ENCODE results near the gene PRPSAP1.
"Not testable (repeated sequence)": the region's sequence is repeated elsewhere in the genome, so short reads cannot be mapped to it uniquely, and the experiment has no call there.

The PRPSAP1 gene

GRCh38 chr17:76359375-76359774 lies 5.7 kb upstream of the PRPSAP1 start:
- DNase-seq = no peak

GRCh38 chr17:76357597-76358158 lies 4.0 kb upstream of the PRPSAP1 start:
- DNase-seq = no peak

- no peak for DNase-seq
These were observed 3.2 kb upstream of the PRPSAP1 start for GRCh38 chr17:76356803-76357456.

- DNase-seq = peak; percentile 8
These were observed 1.1 kb upstream of the PRPSAP1 start for GRCh38 chr17:76354747-76355310.

GRCh38 chr17:76354317-76354729 lies 607 bp upstream of the PRPSAP1 start:
- no peak for DNase-seq

GRCh38 chr17:76353004-76353598 lies 615 bp downstream of the PRPSAP1 start:
- DNase-seq = no peak

- no peak for DNase-seq
These were observed 2.1 kb downstream of the PRPSAP1 start for GRCh38 chr17:76351526-76352071.

- DNase-seq = no peak
These were observed 3.3 kb downstream of the PRPSAP1 start for GRCh38 chr17:76350463-76350862.

GRCh38 chr17:76346936-76347335 lies 6.8 kb downstream of the PRPSAP1 start:
- not testable (repeated sequence) for DNase-seq

- DNase-seq = no peak
These were observed 8.2 kb downstream of the PRPSAP1 start for GRCh38 chr17:76345377-76345974.

- no peak for DNase-seq
These were observed 10.6 kb downstream of the PRPSAP1 start for GRCh38 chr17:76343106-76343505.

GRCh38 chr17:76341301-76341700 lies 12.4 kb downstream of the PRPSAP1 start:
- DNase-seq = no peak

- no peak for DNase-seq
These were observed 16.3 kb downstream of the PRPSAP1 start for GRCh38 chr17:76337413-76337777.

GRCh38 chr17:76336756-76337412 lies 16.8 kb downstream of the PRPSAP1 start:
- no peak for DNase-seq

GRCh38 chr17:76335716-76336381 lies 17.9 kb downstream of the PRPSAP1 start:
- no peak for DNase-seq

- DNase-seq = no peak
These were observed 19.8 kb downstream of the PRPSAP1 start for GRCh38 chr17:76333673-76334505.

- DNase-seq = no peak
These were observed 22.6 kb downstream of the PRPSAP1 start for GRCh38 chr17:76331083-76331482.

- DNase-seq = no peak
These were observed 24.1 kb downstream of the PRPSAP1 start for GRCh38 chr17:76329664-76330063.

- DNase-seq = no peak
These were observed 26.0 kb downstream of the PRPSAP1 start for GRCh38 chr17:76327696-76328095.

- no peak for DNase-seq
These were observed 27.4 kb downstream of the PRPSAP1 start for GRCh38 chr17:76326306-76326705.

GRCh38 chr17:76318586-76318985 lies 35.1 kb downstream of the PRPSAP1 start:
- no peak for DNase-seq
